ENCODE measurements around the gene SLC35A3. TPM values are rescaled to one million over a fixed set of nuclear protein-coding genes. Genes with fewer than 3 reads are reported as not detected.

SLC35A3 gene
- total and polyA plus RNA-seq, 9 of the 15 experiments (the other 6 are each of a cell fraction or from before 2014, with no cell fraction given), result 3.5 to 21.7 (median 13.2) TPM

- TF ChIP-seq PHF8 (IDR thresholded peaks at IDR 0.05; ENCODE audit: borderline replicate concordance, low read length), result peak; percentile 98
- TF ChIP-seq PURB (CRISPR knock-in tag; IDR thresholded peaks at IDR 0.05; ENCODE audit: low read depth), result no peak
- no peak for TF ChIP-seq NR2F6 (CRISPR knock-in tag; IDR thresholded peaks at IDR 0.05)
- TF ChIP-seq TCF3 (CRISPR knock-in tag; IDR thresholded peaks at IDR 0.05), result no peak; the same call in 1 of the 2 replicates
- TF ChIP-seq KLF13 (tag; IDR thresholded peaks at IDR 0.05; ENCODE audit: borderline replicate concordance, low read depth), result peak; percentile 71; the same call in 1 of the 2 replicates
- no peak for TF ChIP-seq MAFG (tag; conservative IDR thresholded peaks at IDR 0.05)
- no peak for TF ChIP-seq ATF2 (CRISPR knock-in tag; IDR thresholded peaks at IDR 0.05)
- peak; percentile 73 for TF ChIP-seq GABPB1 (CRISPR knock-in tag; IDR thresholded peaks at IDR 0.05)
- TF ChIP-seq HSF4 (CRISPR knock-in tag; IDR thresholded peaks at IDR 0.05; ENCODE audit: borderline replicate concordance), result no peak
- TF ChIP-seq ZBTB49 (CRISPR knock-in tag; IDR thresholded peaks at IDR 0.05; ENCODE audit: borderline replicate concordance), result no peak
- no peak for TF ChIP-seq ZNF583 (CRISPR knock-in tag; IDR thresholded peaks at IDR 0.05)
- TF ChIP-seq TFAP4 (CRISPR knock-in tag; IDR thresholded peaks at IDR 0.05; ENCODE audit: borderline replicate concordance), result peak; percentile 84
- TF ChIP-seq FOSL1 (tag; conservative IDR thresholded peaks at IDR 0.05), result peak; percentile 29; the same call in 1 of the 2 replicates
- TF ChIP-seq FOXJ2 (tag; IDR thresholded peaks at IDR 0.05), result no peak
- TF ChIP-seq PTBP1 (IDR thresholded peaks at IDR 0.05; ENCODE audit: low read depth, low read length), result no peak
- TF ChIP-seq RFX1 (IDR thresholded peaks at IDR 0.05), result no peak
- no peak for TF ChIP-seq MYNN (IDR thresholded peaks at IDR 0.05)
- TF ChIP-seq MYNN (CRISPR knock-in tag; IDR thresholded peaks at IDR 0.05), result no peak
- no peak for TF ChIP-seq RAD21 (CRISPR knock-in tag; conservative IDR thresholded peaks at IDR 0.05 in 1 of 2, IDR thresholded peaks at IDR 0.05 in 1 of 2)
- TF ChIP-seq YBX1 (IDR thresholded peaks at IDR 0.05), result no peak
- TF ChIP-seq ETS2 (tag; IDR thresholded peaks at IDR 0.05; ENCODE audit: borderline replicate concordance, poor library complexity, severe bottlenecking), result no peak
- TF ChIP-seq ZNF384 (IDR thresholded peaks at IDR 0.05; ENCODE audit: low read depth, low read length), result no peak
- no peak for TF ChIP-seq ZNF212 (CRISPR knock-in tag; IDR thresholded peaks at IDR 0.05)
These were observed 68.3 kb downstream of the SLC35A3 start (continued) for GRCh38 chr1:100037927-100038659.
